Mesendoderm (in vitro differentiated cells): ENCODE data around the gene PIK3AP1.

Source experiments
- DNase-seq: peaks from one replicate; pipeline ENCODE4 v3.0.0; 2013
- H2AK5ac ChIP-seq: 2 replicates; pipeline ENCODE4 v1.6.1; 2013; ENCODE audit warnings: low read length, inconsistent platforms
- H2BK120ac ChIP-seq: 2 replicates; pipeline ENCODE4 v1.6.1; 2013; ENCODE audit warnings: low read depth, mild to moderate bottlenecking, low read length, moderate library complexity, mixed read lengths
- H2BK15ac ChIP-seq: replicated peaks from 2 replicates; pipeline ENCODE4 v1.6.1; 2013; ENCODE audit warnings: low read depth, mild to moderate bottlenecking, moderate library complexity
- H2BK5ac ChIP-seq: 2 replicates; pipeline ENCODE4 v1.6.1; 2013; ENCODE audit warnings: low read length, inconsistent platforms
- H3K18ac ChIP-seq: 2 replicates; pipeline ENCODE4 v1.6.1; 2013; ENCODE audit warnings: mild to moderate bottlenecking, low read length, mixed read lengths
- H3K23ac ChIP-seq: one replicate; pipeline ENCODE4 v1.6.1; 2013; ENCODE audit warnings: low read length
- H3K27ac ChIP-seq: 2 replicates; pipeline ENCODE4 v1.5.1; 2013; ENCODE audit warnings: low read depth, mild to moderate bottlenecking, inconsistent platforms, low read length, moderate library complexity
- H3K27me3 ChIP-seq: 2 replicates; pipeline ENCODE4 v1.6.1; 2013; ENCODE audit warnings: low read length, control low read depth, mild to moderate bottlenecking, inconsistent platforms; ENCODE audit not compliant: insufficient read depth, poor library complexity
- H3K36me3 ChIP-seq: 2 replicates; pipeline ENCODE4 v1.6.1; 2013; ENCODE audit warnings: low read length, inconsistent platforms; ENCODE audit not compliant: control insufficient read depth, insufficient read depth
- H3K4ac ChIP-seq: one replicate; pipeline ENCODE4 v1.6.1; 2013; ENCODE audit warnings: low read depth, mild to moderate bottlenecking, low read length, moderate library complexity
- H3K4me1 ChIP-seq: 2 replicates; pipeline ENCODE4 v1.6.1; 2013; ENCODE audit warnings: low read depth, low read length, inconsistent platforms; ENCODE audit not compliant: control insufficient read depth
- H3K4me2 ChIP-seq: 2 replicates; pipeline ENCODE4 v1.6.1; 2013; ENCODE audit warnings: low read length
- H3K4me3 ChIP-seq: 2 replicates; pipeline ENCODE4 v1.5.1; 2013; ENCODE audit warnings: mild to moderate bottlenecking, low read length
- H3K56ac ChIP-seq: one replicate; pipeline ENCODE4 v1.6.1; 2013; ENCODE audit warnings: low read length
- H3K79me1 ChIP-seq: 2 replicates; pipeline ENCODE4 v1.6.1; 2013; ENCODE audit warnings: low read length, inconsistent platforms
- H3K79me2 ChIP-seq: 2 replicates; pipeline ENCODE4 v1.6.1; 2013; ENCODE audit warnings: mild to moderate bottlenecking, low read length; ENCODE audit not compliant: control insufficient read depth, insufficient read depth
- H3K9ac ChIP-seq: 2 replicates; pipeline ENCODE4 v1.6.1; 2013; ENCODE audit warnings: low read length, inconsistent platforms
- H4K5ac ChIP-seq: one replicate; pipeline ENCODE4 v1.6.1; 2013; ENCODE audit warnings: low read length
- H4K8ac ChIP-seq: one replicate; pipeline ENCODE4 v1.6.1; 2013; ENCODE audit warnings: low read depth, mild to moderate bottlenecking, control low read depth, low read length, moderate library complexity
- WGBS: extraction: QIAGEN DNeasy Blood & Tissue Kit; methylation state at CpG from one replicate; pipeline ENCODE4 v1.1.7; 2013; ENCODE audit warnings: low lambda C conversion rate, missing lambda C conversion rate; ENCODE audit not compliant: insufficient coverage; ENCODE audit errors: extremely low coverage; 5-methylcytosine and 5-hydroxymethylcytosine counted together

PIK3AP1 gene

GRCh38 chr10:96670786-96671185, 49.5 kb downstream of the PIK3AP1 start:
- WGBS: no CpG with 5 or more reads among the region's 4 CpGs
- H2AK5ac ChIP-seq: no peak overlapping the region

GRCh38 chr10:96667401-96667800, 52.9 kb downstream of the PIK3AP1 start:
- H3K18ac ChIP-seq: no peak overlapping the region
- H3K9ac ChIP-seq: no peak overlapping the region
- no CpG with 5 or more reads among the region's 3 CpGs for WGBS
- H3K4me2 ChIP-seq: no peak overlapping the region
- no peaks in the 10 kb centered on the region for H3K79me1 ChIP-seq
- H3K4me3 ChIP-seq: no peak overlapping the region
- H2AK5ac ChIP-seq: no peak overlapping the region
- no peak for DNase-seq
- H3K4ac ChIP-seq: no peak overlapping the region
- H3K23ac ChIP-seq: no peak overlapping the region
- no peak overlapping the region for H3K56ac ChIP-seq
- no peaks in the 10 kb centered on the region for H3K4me1 ChIP-seq
- H4K5ac ChIP-seq: no peak overlapping the region
- no peak overlapping the region for H2BK15ac ChIP-seq
- no peaks in the 10 kb centered on the region for H3K79me2 ChIP-seq
- H2BK120ac ChIP-seq: no peak overlapping the region
- no peak overlapping the region for H3K27ac ChIP-seq
- H3K27me3 ChIP-seq: no peaks in the 10 kb centered on the region
- H4K8ac ChIP-seq: no peak overlapping the region
- H3K36me3 ChIP-seq: no peaks in the 10 kb centered on the region
- H2BK5ac ChIP-seq: no peak overlapping the region

More at GRCh38 chr10:96670786-96671185, 49.5 kb downstream of the PIK3AP1 start:
- H3K23ac ChIP-seq: no peak overlapping the region
- no peak overlapping the region for H3K27ac ChIP-seq
- no peaks in the 10 kb centered on the region for H3K79me1 ChIP-seq
- H4K8ac ChIP-seq: no peak overlapping the region
- no peak overlapping the region for H2BK5ac ChIP-seq
- H4K5ac ChIP-seq: no peak overlapping the region
- no peaks in the 10 kb centered on the region for H3K79me2 ChIP-seq
- no peak overlapping the region for H3K18ac ChIP-seq
- no peak overlapping the region for H3K4me3 ChIP-seq
- no peak overlapping the region for H2BK120ac ChIP-seq
- no peak overlapping the region for H3K4me2 ChIP-seq
- no peak overlapping the region for H3K56ac ChIP-seq
- H3K4ac ChIP-seq: no peak overlapping the region
- H3K4me1 ChIP-seq: no peaks in the 10 kb centered on the region
- DNase-seq: no peak
- no peak overlapping the region for H2BK15ac ChIP-seq
- H3K27me3 ChIP-seq: no peaks in the 10 kb centered on the region
- no peak overlapping the region for H3K9ac ChIP-seq
- H3K36me3 ChIP-seq: no peaks in the 10 kb centered on the region

- no peak overlapping the region for H3K4ac ChIP-seq
- no peak overlapping the region for H3K56ac ChIP-seq
- no peak overlapping the region for H2BK5ac ChIP-seq
- H2AK5ac ChIP-seq: no peak overlapping the region
- H2BK15ac ChIP-seq: no peak overlapping the region
- no peak overlapping the region for H4K5ac ChIP-seq
- H3K79me2 ChIP-seq: no peaks in the 10 kb centered on the region
- H3K27ac ChIP-seq: no peak overlapping the region
- H3K4me2 ChIP-seq: no peak overlapping the region
- H3K18ac ChIP-seq: no peak overlapping the region
- H3K4me1 ChIP-seq: no peaks in the 10 kb centered on the region
- H3K23ac ChIP-seq: no peak overlapping the region
- no peaks in the 10 kb centered on the region for H3K36me3 ChIP-seq
- no peak for DNase-seq
- no peak overlapping the region for H4K8ac ChIP-seq
- H3K9ac ChIP-seq: no peak overlapping the region
- WGBS: no CpG with 5 or more reads among the region's 3 CpGs
- H3K4me3 ChIP-seq: no peak overlapping the region
- no peak overlapping the region for H2BK120ac ChIP-seq
- H3K79me1 ChIP-seq: no peaks in the 10 kb centered on the region
- no peaks in the 10 kb centered on the region for H3K27me3 ChIP-seq
Measured at GRCh38 chr10:96666741-96667140, 53.6 kb downstream of the PIK3AP1 start.

- H3K27ac ChIP-seq: no peak overlapping the region
- H4K8ac ChIP-seq: no peak overlapping the region
- no peak overlapping the region for H2BK15ac ChIP-seq
- no peak overlapping the region for H3K4ac ChIP-seq
- no peak overlapping the region for H3K4me2 ChIP-seq
- H3K79me2 ChIP-seq: no peaks in the 10 kb centered on the region
- no peaks in the 10 kb centered on the region for H3K79me1 ChIP-seq
- H2BK120ac ChIP-seq: no peak overlapping the region
- H3K9ac ChIP-seq: no peak overlapping the region
- no peak overlapping the region for H3K56ac ChIP-seq
- H3K4me3 ChIP-seq: no peak overlapping the region
- no peak overlapping the region for H4K5ac ChIP-seq
- H3K4me1 ChIP-seq: no peaks in the 10 kb centered on the region
- DNase-seq: no peak
- WGBS: no CpG with 5 or more reads among the region's 6 CpGs
- H3K36me3 ChIP-seq: no peaks in the 10 kb centered on the region
- H3K23ac ChIP-seq: no peak overlapping the region
- no peak overlapping the region for H2AK5ac ChIP-seq
- H3K27me3 ChIP-seq: no peaks in the 10 kb centered on the region
- no peak overlapping the region for H2BK5ac ChIP-seq
- H3K18ac ChIP-seq: no peak overlapping the region
Measured at GRCh38 chr10:96665306-96665705, 55.0 kb downstream of the PIK3AP1 start.

GRCh38 chr10:96664563-96664962, 55.8 kb downstream of the PIK3AP1 start:
- H3K4me1 ChIP-seq: no peaks in the 10 kb centered on the region
- no peaks in the 10 kb centered on the region for H3K27me3 ChIP-seq
- no peak overlapping the region for H3K4ac ChIP-seq
- H3K79me1 ChIP-seq: no peaks in the 10 kb centered on the region
- H2AK5ac ChIP-seq: no peak overlapping the region
- H2BK15ac ChIP-seq: no peak overlapping the region
- no peak overlapping the region for H3K23ac ChIP-seq
- no peaks in the 10 kb centered on the region for H3K79me2 ChIP-seq
- no peak overlapping the region for H3K4me2 ChIP-seq
- no peaks in the 10 kb centered on the region for H3K36me3 ChIP-seq
- no peak overlapping the region for H4K5ac ChIP-seq
- no peak overlapping the region for H2BK120ac ChIP-seq
- no peak overlapping the region for H2BK5ac ChIP-seq
- H3K9ac ChIP-seq: no peak overlapping the region
- DNase-seq: no peak
- no peak overlapping the region for H3K56ac ChIP-seq
- H3K18ac ChIP-seq: no peak overlapping the region
- H3K27ac ChIP-seq: no peak overlapping the region
- no CpG with 5 or more reads among the region's 3 CpGs for WGBS
- no peak overlapping the region for H3K4me3 ChIP-seq
- H4K8ac ChIP-seq: no peak overlapping the region

GRCh38 chr10:96663797-96664196, 56.5 kb downstream of the PIK3AP1 start:
- H3K23ac ChIP-seq: no peak overlapping the region
- no peak overlapping the region for H2BK5ac ChIP-seq
- no peak for DNase-seq
- H4K8ac ChIP-seq: no peak overlapping the region
- H3K18ac ChIP-seq: no peak overlapping the region
- H3K79me2 ChIP-seq: no peaks in the 10 kb centered on the region
- H2BK120ac ChIP-seq: no peak overlapping the region
- no peak overlapping the region for H3K9ac ChIP-seq
- H2BK15ac ChIP-seq: no peak overlapping the region
- no peaks in the 10 kb centered on the region for H3K36me3 ChIP-seq
- no peak overlapping the region for H3K4me2 ChIP-seq
- no peak overlapping the region for H3K27ac ChIP-seq
- no peak overlapping the region for H3K56ac ChIP-seq
- H3K4me1 ChIP-seq: no peaks in the 10 kb centered on the region
- no peak overlapping the region for H2AK5ac ChIP-seq
- no peak overlapping the region for H3K4ac ChIP-seq
- no peaks in the 10 kb centered on the region for H3K79me1 ChIP-seq
- H3K4me3 ChIP-seq: no peak overlapping the region
- H3K27me3 ChIP-seq: no peaks in the 10 kb centered on the region
- H4K5ac ChIP-seq: no peak overlapping the region
